GM18873 (cell line): Measurements from ENCODE around the gene CDH13.

ENCODE experiments used
- ATAC-seq: cut with Tn5 transposase; IDR thresholded peaks from one replicate; pipeline ENCODE4 v1.9.1; 2021; ENCODE audit warnings: mild to moderate bottlenecking, moderate library complexity, moderate number of reproducible peaks; ENCODE audit not compliant: unreplicated experiment, low FRiP score

The CDH13 gene

DNA sequence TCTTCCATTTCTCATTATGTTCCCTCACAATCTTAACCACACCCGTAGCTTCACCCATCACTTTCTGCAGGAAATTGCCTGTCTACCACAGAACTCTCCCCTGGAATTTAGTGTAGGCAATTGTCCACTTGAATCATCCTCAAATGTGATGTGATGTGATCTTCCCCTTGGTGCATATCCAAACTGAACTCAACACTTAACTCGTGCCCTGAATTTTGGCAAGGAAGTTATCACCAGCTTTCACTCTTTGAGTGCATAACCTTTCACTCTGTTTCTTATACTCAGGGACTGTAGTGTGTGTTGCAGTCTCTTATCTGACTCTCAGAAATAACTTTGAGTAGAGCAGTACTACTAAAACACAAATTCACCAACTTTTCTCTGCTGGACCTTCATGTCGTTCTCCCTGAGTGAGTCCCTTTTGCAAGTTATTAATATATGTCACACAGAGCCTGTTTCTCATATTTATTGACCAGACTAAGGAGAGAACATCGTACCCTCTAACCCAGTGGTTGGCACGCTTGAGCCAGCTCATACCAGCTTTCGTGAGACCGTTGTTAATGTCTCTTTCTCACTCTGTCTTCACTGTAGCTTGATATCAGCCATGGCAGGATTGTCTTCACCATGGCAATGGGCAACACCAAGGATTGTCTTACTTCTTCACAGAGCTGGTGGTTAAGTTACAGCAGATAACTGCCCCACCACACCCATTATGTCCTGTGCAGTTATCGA is 622.1 kb downstream of the CDH13 start:
- ATAC-seq = no peak

DNA sequence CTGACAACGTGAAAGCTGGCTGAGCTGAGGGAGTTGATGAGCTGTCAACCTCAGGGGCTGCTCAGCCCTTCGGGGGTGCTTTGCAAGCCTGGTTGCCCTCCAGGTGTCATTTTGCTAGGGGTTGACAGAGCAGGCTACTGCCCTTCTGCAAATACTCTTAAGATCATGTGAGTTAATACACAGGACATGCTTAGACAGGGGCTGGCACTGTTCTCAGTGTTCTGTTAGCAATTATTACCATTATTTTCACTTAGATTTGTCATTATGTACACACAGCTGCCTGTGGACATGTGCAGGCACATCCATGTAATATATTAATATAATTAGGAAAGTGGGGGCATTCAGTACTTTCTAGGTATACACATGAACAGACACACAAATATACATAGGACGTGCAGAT is 626.8 kb downstream of the CDH13 start:
- ATAC-seq = no peak

DNA sequence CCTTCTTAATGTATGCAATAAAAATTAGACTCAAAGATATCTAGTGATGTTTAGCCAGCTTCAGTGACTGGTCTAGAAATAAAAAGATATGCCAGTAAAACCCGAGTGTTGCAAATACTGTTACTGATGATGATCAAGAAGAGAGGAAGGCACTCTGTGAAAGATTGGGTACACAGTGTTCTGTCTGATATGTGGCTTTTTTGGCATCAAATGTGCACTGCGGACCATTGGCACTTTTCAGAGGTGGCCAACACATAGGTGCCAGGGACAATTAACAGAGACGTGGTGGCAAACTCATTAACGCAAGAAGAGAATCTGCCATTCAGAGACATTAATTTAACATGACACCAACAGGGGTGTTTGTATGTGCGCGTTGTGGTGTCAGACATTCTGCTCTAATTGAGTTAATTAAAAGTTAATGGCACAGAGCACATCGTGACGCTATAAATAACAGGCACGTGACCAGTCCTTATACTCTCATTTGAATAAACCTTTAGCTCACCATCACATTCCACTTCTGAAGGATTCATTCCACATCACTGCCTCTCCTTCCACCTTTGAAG is 631.7 kb downstream of the CDH13 start:
- no peak for ATAC-seq

DNA sequence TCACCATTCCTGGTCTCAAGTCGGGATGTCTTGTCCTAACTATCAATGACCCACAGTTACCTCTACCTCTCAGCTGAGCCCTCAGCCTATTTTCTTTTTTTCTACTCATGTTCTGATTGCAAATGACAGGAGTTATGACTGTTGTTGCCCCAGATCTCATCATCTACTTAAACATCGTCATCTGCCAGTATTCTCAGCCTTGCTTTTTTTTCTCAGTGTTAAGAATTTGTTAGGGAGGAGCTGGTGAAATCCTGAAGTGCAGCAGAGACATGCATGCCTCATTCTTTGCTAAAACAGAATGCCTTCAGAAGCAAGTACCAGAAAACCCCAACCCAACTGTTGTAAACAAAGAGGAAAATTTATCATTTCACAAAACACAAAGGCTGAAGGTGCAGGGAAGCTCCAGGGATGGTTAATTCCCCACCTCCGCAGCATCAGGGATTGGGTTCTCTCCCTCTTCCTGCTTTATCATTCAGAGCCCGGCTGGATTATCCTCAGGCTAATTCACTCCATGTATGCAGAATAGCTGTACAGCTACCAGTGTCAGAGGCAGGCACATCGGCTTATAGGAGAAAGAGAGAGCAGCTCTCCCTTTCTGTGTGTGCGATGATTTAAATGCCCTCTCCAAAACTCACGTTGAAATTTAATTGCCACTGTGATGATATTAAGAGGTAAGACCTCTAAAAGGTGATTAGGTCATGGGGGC is 640.2 kb downstream of the CDH13 start:
- no peak for ATAC-seq

DNA sequence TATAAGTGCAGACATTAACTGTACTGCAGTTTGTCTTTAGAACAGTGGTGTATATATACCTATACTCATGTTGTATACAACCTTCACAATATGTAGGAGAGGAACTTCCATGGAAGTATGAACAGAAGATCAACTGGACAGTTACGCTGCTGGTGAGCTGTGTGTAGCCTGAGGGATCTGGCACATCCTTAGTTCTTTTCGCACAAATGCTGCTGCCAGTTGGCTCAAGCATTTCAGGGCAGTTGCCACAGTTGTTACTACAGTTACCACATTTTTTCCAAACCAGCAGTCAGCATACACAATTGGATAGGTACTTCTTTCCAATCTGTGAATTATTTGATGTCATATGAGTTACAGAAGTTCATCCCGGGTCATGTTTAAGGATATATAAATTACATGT is 641.4 kb downstream of the CDH13 start:
- no peak for ATAC-seq

DNA sequence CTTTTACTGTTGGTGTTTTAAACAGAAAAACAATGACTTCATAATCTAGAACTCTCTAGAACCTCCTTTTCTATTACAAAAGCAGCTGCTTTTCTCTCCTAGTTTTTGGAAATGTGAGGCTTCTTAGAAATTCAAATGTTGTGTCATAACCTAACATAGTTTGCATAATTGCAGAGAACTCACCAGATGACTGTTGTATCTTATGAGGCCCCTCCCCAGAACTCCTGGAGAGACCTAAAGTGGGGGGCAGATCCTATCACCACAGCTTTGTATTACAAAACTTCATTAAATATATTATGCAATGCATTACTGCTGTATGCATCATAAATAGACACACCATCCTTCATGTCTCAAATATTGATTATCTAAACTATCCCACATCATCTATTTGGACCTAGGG is 642.3 kb downstream of the CDH13 start:
- ATAC-seq = no peak

DNA sequence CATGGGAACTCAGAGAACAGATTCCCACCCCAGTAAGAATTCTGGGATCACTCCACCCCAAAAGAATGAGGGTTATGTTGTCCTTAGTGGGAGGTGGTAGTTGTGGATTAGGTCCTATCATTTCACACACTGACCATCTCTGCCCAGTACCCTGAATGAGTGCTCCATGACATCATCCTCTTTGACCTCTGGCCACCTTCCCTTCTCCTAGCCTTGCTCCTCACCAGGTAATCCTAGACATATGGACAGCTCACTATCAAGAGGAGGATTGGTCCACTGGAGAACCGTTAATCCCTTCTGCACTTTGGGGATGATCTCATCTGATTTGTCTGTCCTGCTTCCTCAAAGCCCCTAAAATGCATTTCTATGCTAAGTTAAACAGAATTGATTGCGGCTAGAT is 642.8 kb downstream of the CDH13 start:
- ATAC-seq = no peak

DNA sequence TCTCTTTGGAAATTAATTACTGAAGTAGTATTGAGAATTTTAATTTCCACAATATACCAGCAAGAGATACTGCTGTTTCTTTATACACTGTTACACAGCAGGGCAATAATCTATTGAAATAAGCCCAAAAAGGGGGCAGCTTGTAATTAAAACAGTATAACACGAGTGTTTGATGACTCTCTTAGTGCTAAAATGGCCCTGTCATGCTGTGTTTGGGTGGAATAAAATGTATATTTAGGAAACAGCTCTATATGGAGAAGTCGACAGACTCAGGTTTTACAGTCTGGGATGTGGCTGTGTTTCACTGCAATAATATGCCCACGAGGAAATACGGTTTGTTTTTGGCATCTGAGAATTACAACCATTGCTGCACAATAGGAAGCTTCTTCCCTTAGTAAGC is 643.3 kb downstream of the CDH13 start:
- no peak for ATAC-seq

DNA sequence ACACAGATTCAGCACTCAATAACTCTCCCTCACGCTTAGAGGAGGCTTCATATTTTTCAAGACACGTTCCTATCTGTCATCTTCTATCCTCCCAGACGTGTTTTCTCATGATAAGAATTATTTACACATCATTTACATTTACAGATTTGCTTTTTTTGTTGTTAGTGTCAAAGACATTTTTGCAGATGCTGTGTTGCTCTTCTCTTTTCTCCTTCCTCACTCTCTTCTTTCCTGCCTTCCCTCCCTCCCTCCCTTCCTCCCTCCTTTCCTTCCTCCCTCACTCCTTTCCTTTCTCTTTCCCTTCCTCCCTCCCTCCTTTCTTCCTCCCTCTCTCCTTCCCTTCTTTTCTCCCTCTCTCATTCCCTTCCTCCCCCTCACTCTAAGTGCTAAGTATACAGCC is 643.9 kb downstream of the CDH13 start:
- ATAC-seq = no peak

DNA sequence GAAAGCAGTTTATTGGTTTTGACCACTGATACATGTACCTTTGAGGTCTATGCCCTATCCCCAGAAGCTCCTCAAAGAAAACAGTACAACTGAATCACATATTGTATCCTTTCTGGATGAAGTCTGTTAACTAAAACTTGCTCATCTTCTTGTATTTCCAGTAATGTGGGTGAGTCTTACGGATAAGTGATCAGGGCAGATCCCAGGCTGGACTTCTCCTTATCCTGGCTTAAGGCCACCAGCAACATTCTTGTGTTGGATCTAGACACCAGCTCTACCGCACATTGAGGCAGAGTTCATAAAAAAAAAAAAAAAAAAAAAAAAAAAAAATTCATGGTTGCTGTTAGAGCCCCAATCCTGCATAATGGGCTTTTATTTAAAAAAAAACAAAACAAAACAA is 644.4 kb downstream of the CDH13 start:
- no peak for ATAC-seq

DNA sequence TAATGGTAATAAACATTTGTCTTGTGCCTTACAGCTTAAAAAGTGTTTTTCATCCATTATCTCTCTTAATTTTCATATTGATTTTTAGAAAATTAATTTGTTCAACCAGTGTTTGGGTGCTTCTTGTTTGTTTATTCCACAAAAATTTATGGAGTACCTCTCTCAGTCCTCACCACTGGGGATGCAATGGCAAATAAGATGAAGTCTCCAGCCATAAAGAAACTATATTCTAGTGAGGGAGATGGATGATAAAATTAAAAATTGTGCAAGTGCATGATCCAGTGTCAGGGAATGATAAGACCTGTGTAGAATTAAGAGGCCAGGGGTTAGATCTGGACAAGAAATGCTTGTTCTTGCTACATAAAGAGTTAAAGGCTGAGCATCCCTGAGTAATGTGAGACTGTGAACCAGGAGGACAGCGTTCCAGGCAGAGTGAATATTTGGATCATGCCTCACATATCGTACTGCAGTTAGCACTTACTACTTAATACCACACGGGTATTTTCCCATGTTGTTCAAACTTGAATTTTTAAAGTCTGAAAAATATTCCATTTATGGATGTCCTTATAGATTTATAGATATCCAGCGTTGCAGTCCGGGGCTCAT is 645.3 kb downstream of the CDH13 start:
- ATAC-seq = no peak

DNA sequence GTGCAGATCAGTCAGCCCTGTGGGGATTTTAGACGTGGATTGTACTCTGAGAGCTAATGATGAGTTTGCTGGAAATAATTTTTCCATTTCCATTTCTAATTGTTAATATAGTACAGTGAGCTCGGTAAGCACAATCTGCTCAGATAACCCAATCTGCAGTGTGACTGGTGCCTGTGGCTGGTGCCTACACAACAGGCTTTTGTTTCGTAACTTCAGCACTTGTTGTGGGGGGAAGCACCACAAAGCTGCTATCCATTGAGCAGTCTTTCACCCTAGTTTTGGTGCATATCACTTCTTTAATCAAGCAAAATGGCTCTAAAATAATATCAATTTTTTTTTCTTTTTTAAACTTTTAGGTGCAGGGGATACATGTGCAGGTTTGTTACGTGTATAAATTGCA is 646.1 kb downstream of the CDH13 start:
- ATAC-seq = no peak

DNA sequence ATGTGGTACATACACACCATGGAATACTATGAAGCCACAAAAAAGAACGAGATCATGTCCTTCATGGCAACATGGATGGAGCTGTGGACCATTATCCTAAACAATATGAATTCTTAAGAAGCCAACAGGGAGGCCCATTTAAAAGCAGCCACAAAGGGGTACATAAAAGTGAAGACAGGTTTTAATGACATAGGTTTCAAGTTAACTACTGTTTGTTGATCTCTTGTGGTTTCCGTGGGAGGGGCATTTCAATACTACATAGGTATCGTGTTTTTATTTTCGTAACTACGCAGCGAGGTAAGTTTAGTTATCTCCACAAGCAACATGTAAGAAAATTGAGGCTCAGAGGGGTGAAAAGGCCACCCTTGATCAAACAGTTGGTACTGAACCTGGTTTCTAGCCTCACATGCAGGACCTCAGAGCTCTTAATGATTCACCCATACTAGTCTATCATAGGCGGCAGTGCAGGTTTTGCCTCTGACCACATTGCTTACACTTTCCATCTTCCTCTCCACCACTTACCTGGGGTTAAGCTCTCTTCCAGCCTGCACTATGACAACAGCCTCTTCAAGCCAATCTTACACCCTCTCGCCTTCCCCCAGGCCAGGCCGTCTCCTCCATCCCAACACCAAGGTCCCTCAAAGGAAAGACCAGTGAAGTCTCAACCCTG is 646.9 kb downstream of the CDH13 start:
- ATAC-seq = no peak

DNA sequence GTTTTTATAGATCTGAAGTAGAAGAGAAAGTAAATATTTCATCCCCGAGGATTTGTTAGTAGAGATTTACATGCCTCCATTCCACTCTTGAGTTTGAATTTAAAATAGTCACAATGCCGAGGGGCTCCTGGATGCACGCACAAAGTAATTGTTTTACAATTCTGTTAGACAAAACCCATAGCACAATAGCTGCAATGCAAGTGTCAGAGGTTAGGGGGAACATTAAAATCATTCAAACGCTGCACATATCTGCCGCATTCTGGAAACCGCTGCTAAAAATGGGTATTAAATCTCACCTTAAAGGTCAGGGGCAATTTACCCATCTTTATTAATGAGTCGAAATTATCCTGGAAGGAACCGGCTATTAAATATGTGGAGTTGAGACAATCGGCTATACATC is 652.5 kb downstream of the CDH13 start:
- no peak for ATAC-seq

DNA sequence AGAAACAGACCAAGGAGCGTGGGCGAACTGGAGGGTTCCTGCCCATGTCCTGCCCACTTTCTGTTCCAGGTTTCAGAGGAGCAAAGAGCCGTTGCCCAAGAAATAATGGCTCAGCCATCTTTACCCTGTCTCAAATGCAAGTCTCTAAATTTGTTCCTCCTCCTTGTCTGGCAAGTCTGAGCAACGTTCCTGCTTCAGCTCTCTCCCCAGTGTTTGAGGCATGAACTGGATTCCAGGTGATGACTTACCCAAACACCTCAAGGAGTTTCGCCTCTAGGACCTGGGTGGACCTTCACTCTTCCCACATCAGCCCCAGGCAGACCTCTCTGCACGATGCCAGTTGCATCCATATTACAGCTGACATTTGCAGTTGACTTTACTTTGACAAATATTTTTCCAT is 659.2 kb downstream of the CDH13 start:
- no peak for ATAC-seq

DNA sequence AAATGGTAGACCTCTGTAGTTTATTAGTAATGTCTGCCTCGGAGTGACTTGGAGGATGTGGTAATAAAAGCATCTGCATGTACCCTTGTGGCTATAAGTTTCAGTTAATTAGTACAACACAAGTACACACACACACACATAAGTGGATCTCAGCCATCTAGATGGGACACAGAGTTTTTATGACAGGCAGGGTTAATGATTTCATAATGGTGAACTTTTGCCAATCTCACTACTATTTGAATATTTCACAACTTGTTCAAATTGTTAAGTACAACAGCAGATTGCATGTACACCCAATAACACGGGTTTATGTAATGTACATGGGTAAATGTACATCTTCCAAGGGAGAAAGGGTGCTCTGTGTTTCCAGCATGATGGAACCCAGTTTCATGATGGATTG is 669.7 kb downstream of the CDH13 start:
- no peak for ATAC-seq

DNA sequence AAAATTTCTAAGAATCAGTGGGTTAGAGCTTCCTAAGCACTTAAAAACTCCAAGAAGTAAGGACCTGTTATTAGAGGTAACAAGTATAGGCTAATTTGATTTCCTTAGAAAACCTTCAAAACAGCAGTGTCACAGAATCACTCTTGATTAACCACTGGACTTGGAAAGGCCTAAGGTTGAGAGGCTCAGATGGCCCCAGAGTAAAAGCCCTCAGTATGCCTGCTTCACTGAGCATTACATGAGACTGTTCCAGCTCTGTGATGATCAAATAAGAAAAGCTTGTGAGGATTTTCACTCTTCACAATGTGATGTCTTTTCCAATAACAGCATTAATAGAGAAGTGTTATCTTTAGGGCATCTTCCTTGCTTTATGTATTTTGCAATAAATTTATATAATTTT is 671.8 kb downstream of the CDH13 start:
- no peak for ATAC-seq

DNA sequence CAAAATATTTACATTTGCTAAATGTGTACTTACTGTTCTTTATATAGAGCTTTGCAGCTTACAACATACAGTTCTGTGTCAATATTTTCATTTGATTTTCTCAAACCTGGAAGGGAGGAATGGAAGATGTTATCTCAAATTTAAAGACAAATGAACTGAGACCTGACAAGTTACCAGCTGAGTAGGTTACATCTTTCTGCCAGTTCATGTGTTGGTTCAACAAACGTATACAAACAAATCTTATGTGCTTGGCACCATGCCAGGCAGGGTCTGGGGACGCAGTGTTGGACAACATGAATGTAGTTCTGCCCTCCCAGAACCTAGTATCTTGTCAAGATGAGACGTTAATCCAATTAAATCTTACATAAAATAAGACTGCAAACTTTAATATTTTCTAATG is 673.6 kb downstream of the CDH13 start:
- ATAC-seq = no peak

DNA sequence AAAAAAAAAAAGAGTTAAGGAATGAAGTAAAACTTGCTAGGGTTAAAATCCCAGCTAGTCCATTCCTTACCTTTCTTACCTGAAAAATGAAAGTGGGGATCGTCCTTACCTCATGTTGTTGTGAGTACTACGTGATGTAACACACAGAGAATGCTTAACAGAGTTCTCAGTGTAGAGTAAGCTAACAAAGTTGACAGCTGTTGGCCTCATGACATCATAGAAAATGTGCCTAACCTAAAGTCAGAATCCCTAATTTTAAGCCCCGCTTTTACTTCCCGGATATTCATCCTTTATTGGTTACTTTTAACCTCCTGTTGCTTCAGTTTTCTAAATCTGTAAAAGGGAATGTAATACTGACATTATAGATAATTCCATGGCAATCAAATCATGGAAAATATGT is 675.2 kb downstream of the CDH13 start:
- no peak for ATAC-seq

DNA sequence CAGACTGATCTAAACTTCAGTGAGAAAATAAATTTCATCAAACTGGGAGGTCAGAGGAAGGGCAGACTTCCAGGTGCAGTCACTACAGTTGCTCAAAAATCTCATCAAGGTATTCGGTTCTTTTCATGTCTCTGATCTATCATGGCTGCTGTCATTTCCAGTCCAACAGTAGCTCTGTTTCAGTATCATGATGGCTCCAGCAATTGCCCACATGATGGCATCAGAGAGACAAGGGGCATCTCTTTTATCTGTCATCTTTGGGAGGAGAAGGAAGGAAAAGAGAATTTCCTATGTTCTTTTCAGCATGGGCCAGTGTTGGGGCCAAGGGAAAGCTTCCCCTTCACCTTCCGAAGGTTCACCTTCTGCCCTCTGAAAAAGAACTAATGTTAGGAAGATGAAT is 676.1 kb downstream of the CDH13 start:
- ATAC-seq = no peak

DNA sequence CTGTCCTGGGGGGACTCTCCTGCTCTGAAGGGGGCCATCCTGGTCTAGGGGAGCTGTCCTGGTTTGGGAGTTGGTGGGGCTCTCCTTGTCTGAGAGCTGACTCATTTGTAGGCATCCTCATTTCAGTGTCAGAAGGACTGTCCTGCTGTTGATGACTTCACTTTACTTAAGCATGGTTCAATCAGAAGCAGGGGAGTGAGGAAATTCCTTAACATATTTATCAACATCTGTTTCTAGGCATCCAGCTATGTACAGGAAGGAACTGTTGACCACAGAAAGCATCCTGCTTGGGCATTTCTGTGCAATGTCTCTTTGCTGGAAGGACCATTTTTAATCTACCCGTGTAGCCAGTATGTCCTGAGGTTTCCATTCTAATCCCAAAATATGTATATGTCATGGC is 678.3 kb downstream of the CDH13 start:
- no peak for ATAC-seq
